ENCODE results near the gene DAO. TPM values are rescaled to one million over a fixed set of nuclear protein-coding genes. Genes with fewer than 3 reads are reported as not detected.
"Not testable (repeated sequence)": the region's sequence is repeated elsewhere in the genome, so short reads cannot be mapped to it uniquely, and the experiment has no call there.

DAO gene
- polyA plus RNA-seq, 1 experiment, result not detected

DNA sequence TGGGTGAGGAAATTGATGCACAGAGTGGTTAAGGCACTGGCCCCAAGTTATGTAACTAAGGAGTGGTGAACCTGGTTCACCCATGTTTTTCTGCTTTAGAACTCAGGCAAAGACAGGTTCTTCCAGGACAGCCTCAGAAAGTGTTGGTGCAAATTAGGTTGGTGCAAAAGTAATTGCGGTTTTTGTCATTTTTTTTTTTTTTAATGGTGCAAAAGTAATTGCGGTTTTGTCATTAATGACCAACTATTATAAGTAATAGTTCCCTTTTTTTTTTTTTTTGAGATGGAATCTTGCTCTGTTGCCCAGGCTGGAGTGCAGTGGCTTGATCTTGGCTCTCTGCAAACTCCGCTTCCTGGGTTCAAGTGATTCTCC lies 17.3 kb upstream of the DAO start:
- H3K4me3 ChIP-seq (ENCODE audit: low read depth, low read length), result no peak overlapping the region
- CTCF ChIA-PET, result no interaction called here
- H3K27me3 ChIP-seq (ENCODE audit: control insufficient read depth, insufficient read depth, low read length), result no peaks in the 10 kb centered on the region
- POLR2A ChIA-PET, result no interaction called here
- no peak for DNase-seq (ENCODE audit: low read depth)
- TF ChIP-seq, protein P1, sequence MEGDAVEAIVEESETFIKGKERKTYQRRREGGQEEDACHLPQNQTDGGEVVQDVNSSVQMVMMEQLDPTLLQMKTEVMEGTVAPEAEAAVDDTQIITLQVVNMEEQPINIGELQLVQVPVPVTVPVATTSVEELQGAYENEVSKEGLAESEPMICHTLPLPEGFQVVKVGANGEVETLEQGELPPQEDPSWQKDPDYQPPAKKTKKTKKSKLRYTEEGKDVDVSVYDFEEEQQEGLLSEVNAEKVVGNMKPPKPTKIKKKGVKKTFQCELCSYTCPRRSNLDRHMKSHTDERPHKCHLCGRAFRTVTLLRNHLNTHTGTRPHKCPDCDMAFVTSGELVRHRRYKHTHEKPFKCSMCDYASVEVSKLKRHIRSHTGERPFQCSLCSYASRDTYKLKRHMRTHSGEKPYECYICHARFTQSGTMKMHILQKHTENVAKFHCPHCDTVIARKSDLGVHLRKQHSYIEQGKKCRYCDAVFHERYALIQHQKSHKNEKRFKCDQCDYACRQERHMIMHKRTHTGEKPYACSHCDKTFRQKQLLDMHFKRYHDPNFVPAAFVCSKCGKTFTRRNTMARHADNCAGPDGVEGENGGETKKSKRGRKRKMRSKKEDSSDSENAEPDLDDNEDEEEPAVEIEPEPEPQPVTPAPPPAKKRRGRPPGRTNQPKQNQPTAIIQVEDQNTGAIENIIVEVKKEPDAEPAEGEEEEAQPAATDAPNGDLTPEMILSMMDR (IDR thresholded peaks at IDR 0.05; ENCODE audit: insufficient read depth, low read depth, low read length), result no peak
- no peaks in the 10 kb centered on the region for H3K36me3 ChIP-seq (ENCODE audit: control insufficient read depth, insufficient read depth, low read length)

DNA sequence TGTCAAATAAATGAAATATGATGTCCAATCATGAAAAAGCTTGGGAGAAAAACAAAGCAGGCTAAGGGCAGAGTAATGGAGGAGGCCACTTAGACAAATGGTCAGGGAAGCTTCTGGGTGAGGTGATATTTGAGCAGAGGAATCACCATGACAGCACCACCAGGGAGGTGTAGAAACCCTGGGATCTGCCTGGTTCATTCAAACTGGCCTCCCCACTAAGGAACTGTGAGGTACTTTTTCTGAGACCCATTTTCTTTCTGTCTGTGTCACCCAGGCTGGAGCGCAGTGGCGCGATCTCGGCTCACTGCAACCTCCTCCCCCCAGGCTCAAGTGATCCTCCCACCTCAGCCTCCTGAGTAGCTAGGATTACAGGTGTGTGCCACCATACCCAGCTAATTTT lies 14.7 kb upstream of the DAO start:
- Histone ChIP-seq H3K27me3 (ENCODE audit: control insufficient read depth, insufficient read depth, low read length) (no peaks in the 10 kb centered on the region), H3K4me3 (ENCODE audit: low read depth, low read length) (no peak overlapping the region), H3K36me3 (ENCODE audit: control insufficient read depth, insufficient read depth, low read length) (no peaks in the 10 kb centered on the region)
- ChIA-PET POLR2A (no interaction called here), CTCF (no interaction called here)
- TF ChIP-seq, protein P1 (IDR thresholded peaks at IDR 0.05; ENCODE audit: insufficient read depth, low read depth, low read length), result no peak
- no peak for DNase-seq (ENCODE audit: low read depth)

DNA sequence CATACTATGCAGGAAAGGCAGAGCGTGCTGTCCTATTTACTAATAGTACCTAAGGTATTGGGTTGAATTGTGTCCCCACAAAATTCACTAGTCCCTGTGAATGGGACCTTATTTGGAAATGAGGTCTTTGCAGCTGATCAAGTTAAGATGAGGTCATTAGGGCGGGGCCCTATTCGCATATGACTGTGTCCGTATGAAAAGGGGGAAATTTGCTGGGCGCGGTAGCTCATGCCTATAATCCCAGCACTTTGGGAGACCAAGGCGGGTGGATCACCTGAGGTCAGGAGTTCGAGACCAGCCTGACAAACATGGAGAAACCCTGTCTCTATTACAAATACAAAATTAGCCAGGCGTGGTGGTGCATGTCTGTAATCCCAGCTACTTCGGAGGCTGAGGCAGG lies 13.8 kb upstream of the DAO start:
- DNase-seq (ENCODE audit: low read depth); H3K4me3 ChIP-seq (ENCODE audit: low read depth, low read length); POLR2A ChIA-PET; H3K36me3 ChIP-seq (ENCODE audit: control insufficient read depth, insufficient read depth, low read length); H3K27me3 ChIP-seq (ENCODE audit: control insufficient read depth, insufficient read depth, low read length); CTCF ChIA-PET: not testable (repeated sequence)

DNA sequence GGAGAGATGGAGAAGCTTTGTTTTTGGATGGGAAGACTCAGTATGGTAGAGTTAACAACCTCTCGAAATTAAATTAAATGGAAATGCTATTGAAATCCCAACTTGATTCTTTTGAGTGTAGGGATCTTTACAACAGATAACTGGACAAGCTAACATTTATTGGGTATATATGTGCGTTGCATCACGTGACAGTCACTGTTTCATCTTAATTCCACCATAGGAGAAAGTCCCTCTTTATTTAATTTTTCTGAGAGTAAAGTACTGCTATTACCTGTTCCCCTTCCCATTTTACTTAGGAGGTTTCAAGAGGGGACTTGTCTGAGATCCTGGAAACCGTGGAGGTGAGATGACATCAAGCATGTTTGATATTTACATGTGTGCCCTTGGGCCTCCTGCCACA lies 11.1 kb upstream of the DAO start:
- ChIA-PET CTCF (interaction anchor here (0.5 to 1.1 kb wide), 2 partner anchors 42 to 95 kb away, joined by 3 read pairs; no protein-coding TSS in a partner anchor), POLR2A (no interaction called here)
- TF ChIP-seq, protein P1 (IDR thresholded peaks at IDR 0.05; ENCODE audit: insufficient read depth, low read depth, low read length), result no peak
- Histone ChIP-seq H3K4me3 (ENCODE audit: low read depth, low read length) (no peak overlapping the region), H3K36me3 (ENCODE audit: control insufficient read depth, insufficient read depth, low read length) (no peaks in the 10 kb centered on the region), H3K27me3 (ENCODE audit: control insufficient read depth, insufficient read depth, low read length) (no peaks in the 10 kb centered on the region)
- no peak for DNase-seq (ENCODE audit: low read depth)

DNA sequence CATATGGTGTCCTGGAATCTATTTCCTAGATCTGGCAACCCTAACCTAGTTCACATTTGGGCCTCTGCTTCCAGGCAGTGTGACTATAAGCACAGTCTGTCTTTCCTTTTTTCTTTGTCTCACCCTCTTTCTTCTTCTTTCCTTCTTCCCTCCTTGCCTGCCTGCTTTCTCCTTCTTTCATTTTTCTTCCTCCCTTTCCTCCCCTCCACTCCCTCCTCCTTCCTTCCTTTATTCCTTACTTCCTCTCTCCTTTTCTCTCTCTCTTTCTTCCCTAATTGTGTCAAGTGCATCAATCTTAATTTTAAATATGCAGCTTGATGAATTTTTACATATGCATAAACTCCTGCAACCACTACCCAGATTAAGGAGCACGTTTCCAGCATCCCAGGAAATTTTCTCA lies 4.6 kb upstream of the DAO start:
- ChIA-PET CTCF (no interaction called here), POLR2A (no interaction called here)
- TF ChIP-seq, protein P1 (IDR thresholded peaks at IDR 0.05; ENCODE audit: insufficient read depth, low read depth, low read length), result no peak
- Histone ChIP-seq H3K27me3 (ENCODE audit: control insufficient read depth, insufficient read depth, low read length) (no peaks in the 10 kb centered on the region), H3K4me3 (ENCODE audit: low read depth, low read length) (no peak overlapping the region), H3K36me3 (ENCODE audit: control insufficient read depth, insufficient read depth, low read length) (no peaks in the 10 kb centered on the region)
- DNase-seq (ENCODE audit: low read depth), result no peak

DNA sequence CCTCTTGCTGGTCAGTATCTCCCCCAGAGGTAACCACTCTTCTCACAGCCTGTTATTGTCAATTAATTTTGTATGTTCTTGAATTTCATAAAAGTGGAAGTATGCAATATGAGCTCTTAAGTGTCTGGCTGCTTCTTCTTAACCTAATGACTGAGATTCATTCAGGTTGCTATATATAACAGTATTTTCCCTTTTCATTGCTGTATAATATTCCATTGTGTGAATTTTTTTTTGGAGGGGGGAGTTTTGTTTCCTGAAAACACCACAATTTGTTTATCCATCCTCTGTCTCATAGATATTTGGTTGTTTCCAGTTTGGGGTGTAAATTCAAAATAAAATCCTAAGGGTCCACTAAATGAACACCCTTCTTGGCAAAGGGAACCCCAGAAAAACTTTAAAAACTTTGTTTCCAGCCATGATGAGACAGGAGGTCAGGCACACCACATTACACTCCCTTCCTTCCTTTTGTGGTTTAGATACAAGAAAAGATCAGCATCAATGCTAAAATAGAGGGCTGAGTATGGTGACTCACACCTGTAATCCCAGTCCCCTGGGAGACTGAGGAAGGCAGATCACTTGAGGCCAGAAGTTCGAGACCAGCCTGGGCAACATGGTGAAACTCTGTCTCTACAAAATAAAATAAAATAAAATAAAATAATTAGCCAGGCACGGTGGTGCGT lies 4.1 kb upstream of the DAO start:
- Histone ChIP-seq H3K36me3 (ENCODE audit: control insufficient read depth, insufficient read depth, low read length) (no peaks in the 10 kb centered on the region), H3K27me3 (ENCODE audit: control insufficient read depth, insufficient read depth, low read length) (peaks cover 2% of the 10 kb centered on the region), H3K4me3 (ENCODE audit: low read depth, low read length) (no peak overlapping the region)
- TF ChIP-seq, protein P1 (IDR thresholded peaks at IDR 0.05; ENCODE audit: insufficient read depth, low read depth, low read length), result no peak
- ChIA-PET CTCF (no interaction called here), POLR2A (no interaction called here)
- DNase-seq (ENCODE audit: low read depth), result no peak
